AG09319 (cell line): Measurements from ENCODE around the gene OLFML2B.
"Not testable (repeated sequence)": the region's sequence is repeated elsewhere in the genome, so short reads cannot be mapped to it uniquely, and the experiment has no call there.

Source experiments
- DNase-seq: peaks from one replicate; pipeline ENCODE4 v3.0.0-alpha.2; 2010; ENCODE audit warnings: low read depth; ENCODE audit errors: extremely low read depth
- CTCF ChIP-seq: IDR thresholded peaks from 2 replicates; pipeline ENCODE4 v1.5.1; 2011; ENCODE audit warnings: low read depth, mild to moderate bottlenecking, inconsistent platforms, low read length, moderate library complexity

Gene OLFML2B

GRCh38 chr1:162023181-162023546, 505 bp downstream of the OLFML2B start:
- TF ChIP-seq CTCF: no peak; the same call in 1 of the 2 replicates

GRCh38 chr1:162022626-162023025, 1.0 kb downstream of the OLFML2B start:
- TF ChIP-seq CTCF: no peak
- DNase-seq: no peak

More at GRCh38 chr1:162023181-162023546, 505 bp downstream of the OLFML2B start:
- DNase-seq: no peak

GRCh38 chr1:162021124-162021523, 2.5 kb downstream of the OLFML2B start:
- TF ChIP-seq CTCF: no peak
- no peak for DNase-seq

DNA sequence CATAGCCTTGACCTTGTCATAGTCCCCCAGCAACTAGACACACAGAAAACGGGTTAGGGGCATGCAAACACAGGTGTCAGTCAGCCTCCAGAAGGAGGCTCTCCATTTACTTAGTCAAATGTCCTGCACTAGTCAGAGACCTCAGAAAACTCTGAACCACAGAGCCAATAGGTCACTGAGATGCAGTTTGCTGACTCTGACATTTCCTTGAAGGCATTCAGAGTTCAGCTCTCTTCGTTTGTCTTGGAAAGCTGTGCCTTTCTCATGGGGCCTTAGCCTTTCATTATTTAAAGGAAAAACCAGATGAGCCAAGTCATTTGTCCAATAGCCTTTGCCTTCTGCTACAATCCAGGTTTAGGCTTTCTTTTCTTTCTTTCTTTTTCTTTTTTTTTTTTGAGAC, 3.5 kb downstream of the OLFML2B start:
- DNase-seq: no peak
- TF ChIP-seq CTCF: no peak

- TF ChIP-seq CTCF: no peak
- DNase-seq: no peak
Measured at GRCh38 chr1:162019446-162019845, 4.2 kb downstream of the OLFML2B start.

GRCh38 chr1:162019006-162019405, 4.7 kb downstream of the OLFML2B start:
- DNase-seq: peak; percentile 93
- no peak for TF ChIP-seq CTCF

DNA sequence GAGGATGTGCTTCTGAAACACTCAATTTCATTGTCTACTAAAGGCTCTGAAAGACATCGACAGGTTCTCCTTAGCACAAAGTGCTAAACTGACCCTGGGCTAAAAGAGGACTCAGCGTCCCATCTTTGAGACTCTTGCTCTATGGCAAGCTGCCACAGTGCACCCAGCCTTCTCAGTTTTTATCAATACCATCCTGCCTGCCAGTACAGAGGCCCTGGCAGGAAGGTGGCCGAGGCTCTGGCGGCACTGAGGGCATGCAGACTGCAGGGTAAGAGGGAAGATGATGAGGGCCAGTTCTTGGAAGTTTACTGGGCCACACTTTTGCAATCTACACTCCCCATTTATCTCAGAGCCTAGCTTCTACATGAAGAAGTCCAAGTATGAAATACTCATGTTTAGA, 5.3 kb downstream of the OLFML2B start:
- TF ChIP-seq CTCF: no peak
- DNase-seq: no peak

GRCh38 chr1:162017791-162018190, 5.9 kb downstream of the OLFML2B start:
- DNase-seq: not testable (repeated sequence)
